BE2C (cell line): ENCODE measurements around the gene BLZF1.
A peak's percentile ranks its signal among the peaks of the same experiment; 100 is the strongest.

ENCODE experiments used
- DNase-seq: peaks from one replicate; pipeline ENCODE4 v3.0.0-alpha.2; 2020
- H3K27me3 ChIP-seq: fragments of 250-450 bp; sonication (Bioruptor Pico); 2 replicates; pipeline ENCODE4 v1.5.1; 2020; ENCODE audit warnings: mild to moderate bottlenecking
- H3K36me3 ChIP-seq: fragments of 250-450 bp; sonication (Bioruptor Pico); 2 replicates; pipeline ENCODE4 v1.5.1; 2020; ENCODE audit warnings: mild to moderate bottlenecking
- H3K4me1 ChIP-seq: fragments of 250-450 bp; sonication (Bioruptor Pico); 2 replicates; pipeline ENCODE4 v1.5.1; 2020
- H3K4me3 ChIP-seq: 2 replicates; pipeline ENCODE4 v1.5.1; 2011; ENCODE audit warnings: low read depth, low read length
- H3K9me3 ChIP-seq: fragments of 250-450 bp; sonication (Bioruptor Pico); 2 replicates; pipeline ENCODE4 v1.5.1; 2020
- CTCF ChIP-seq: IDR thresholded peaks from 2 replicates; pipeline ENCODE4 v1.5.1; 2012; ENCODE audit warnings: mild to moderate bottlenecking, low read depth, low read length

Gene BLZF1

GRCh38 chr1:169347688-169348382 lies 20.2 kb upstream of the BLZF1 start:
- Histone ChIP-seq H3K4me3 (no peak overlapping the region), H3K4me1 (no peaks in the 10 kb centered on the region), H3K9me3 (no peaks in the 10 kb centered on the region), H3K36me3 (no peaks in the 10 kb centered on the region), H3K27me3 (no peaks in the 10 kb centered on the region)
- no peak for DNase-seq
- no peak for TF ChIP-seq CTCF

- Histone ChIP-seq H3K9me3 (no peaks in the 10 kb centered on the region), H3K27me3 (no peaks in the 10 kb centered on the region), H3K4me1 (no peaks in the 10 kb centered on the region), H3K36me3 (no peaks in the 10 kb centered on the region), H3K4me3 (no peak overlapping the region)
- peak; percentile 80 for TF ChIP-seq CTCF
- DNase-seq = peak; percentile 31
Measured at GRCh38 chr1:169348383-169349036, 19.5 kb upstream of the BLZF1 start.

- Histone ChIP-seq H3K27me3 (no peaks in the 10 kb centered on the region), H3K36me3 (no peaks in the 10 kb centered on the region), H3K4me1 (no peaks in the 10 kb centered on the region), H3K4me3 (no peak overlapping the region), H3K9me3 (no peaks in the 10 kb centered on the region)
- TF ChIP-seq CTCF = no peak
- no peak for DNase-seq
Measured at GRCh38 chr1:169360415-169360814, 7.6 kb upstream of the BLZF1 start.

- Histone ChIP-seq H3K27me3 (no peaks in the 10 kb centered on the region), H3K4me1 (no peaks in the 10 kb centered on the region), H3K4me3 (no peak overlapping the region), H3K9me3 (no peaks in the 10 kb centered on the region), H3K36me3 (no peaks in the 10 kb centered on the region)
- no peak for TF ChIP-seq CTCF
- DNase-seq = no peak
Measured at GRCh38 chr1:169361281-169361680, 6.7 kb upstream of the BLZF1 start.

- no peaks in the 10 kb centered on the region for H3K36me3 ChIP-seq
- DNase-seq = no peak
- H3K4me3 ChIP-seq = no peak overlapping the region
- TF ChIP-seq CTCF = no peak
- H3K27me3 ChIP-seq = no peaks in the 10 kb centered on the region
- no peaks in the 10 kb centered on the region for H3K4me1 ChIP-seq
- no peaks in the 10 kb centered on the region for H3K9me3 ChIP-seq
Measured at GRCh38 chr1:169363046-169363730, 4.8 kb upstream of the BLZF1 start.

GRCh38 chr1:169364948-169365347 lies 3.0 kb upstream of the BLZF1 start:
- Histone ChIP-seq H3K36me3 (0 out of 2 replicates have a peak, but pooled peaks cover 1% of the 10 kb centered on the region), H3K4me3 (no peak overlapping the region), H3K27me3 (no peaks in the 10 kb centered on the region), H3K4me1 (no peaks in the 10 kb centered on the region), H3K9me3 (no peaks in the 10 kb centered on the region)
- no peak for TF ChIP-seq CTCF
- DNase-seq = no peak
